Mesendoderm (in vitro differentiated cells): ENCODE data around the gene USH1C.

Experiments
- DNase-seq: peaks from one replicate; pipeline ENCODE4 v3.0.0; 2013
- H2AK5ac ChIP-seq: 2 replicates; pipeline ENCODE4 v1.6.1; 2013; ENCODE audit warnings: low read length, inconsistent platforms
- H2BK120ac ChIP-seq: 2 replicates; pipeline ENCODE4 v1.6.1; 2013; ENCODE audit warnings: low read depth, mild to moderate bottlenecking, low read length, moderate library complexity, mixed read lengths
- H2BK15ac ChIP-seq: replicated peaks from 2 replicates; pipeline ENCODE4 v1.6.1; 2013; ENCODE audit warnings: low read depth, mild to moderate bottlenecking, moderate library complexity
- H2BK5ac ChIP-seq: 2 replicates; pipeline ENCODE4 v1.6.1; 2013; ENCODE audit warnings: low read length, inconsistent platforms
- H3K18ac ChIP-seq: 2 replicates; pipeline ENCODE4 v1.6.1; 2013; ENCODE audit warnings: mild to moderate bottlenecking, low read length, mixed read lengths
- H3K23ac ChIP-seq: one replicate; pipeline ENCODE4 v1.6.1; 2013; ENCODE audit warnings: low read length
- H3K27ac ChIP-seq: 2 replicates; pipeline ENCODE4 v1.5.1; 2013; ENCODE audit warnings: low read depth, mild to moderate bottlenecking, inconsistent platforms, low read length, moderate library complexity
- H3K27me3 ChIP-seq: 2 replicates; pipeline ENCODE4 v1.6.1; 2013; ENCODE audit warnings: low read length, control low read depth, mild to moderate bottlenecking, inconsistent platforms; ENCODE audit not compliant: insufficient read depth, poor library complexity
- H3K36me3 ChIP-seq: 2 replicates; pipeline ENCODE4 v1.6.1; 2013; ENCODE audit warnings: low read length, inconsistent platforms; ENCODE audit not compliant: control insufficient read depth, insufficient read depth
- H3K4ac ChIP-seq: one replicate; pipeline ENCODE4 v1.6.1; 2013; ENCODE audit warnings: low read depth, mild to moderate bottlenecking, low read length, moderate library complexity
- H3K4me1 ChIP-seq: 2 replicates; pipeline ENCODE4 v1.6.1; 2013; ENCODE audit warnings: low read depth, low read length, inconsistent platforms; ENCODE audit not compliant: control insufficient read depth
- H3K4me2 ChIP-seq: 2 replicates; pipeline ENCODE4 v1.6.1; 2013; ENCODE audit warnings: low read length
- H3K4me3 ChIP-seq: 2 replicates; pipeline ENCODE4 v1.5.1; 2013; ENCODE audit warnings: mild to moderate bottlenecking, low read length
- H3K56ac ChIP-seq: one replicate; pipeline ENCODE4 v1.6.1; 2013; ENCODE audit warnings: low read length
- H3K79me1 ChIP-seq: 2 replicates; pipeline ENCODE4 v1.6.1; 2013; ENCODE audit warnings: low read length, inconsistent platforms
- H3K79me2 ChIP-seq: 2 replicates; pipeline ENCODE4 v1.6.1; 2013; ENCODE audit warnings: mild to moderate bottlenecking, low read length; ENCODE audit not compliant: control insufficient read depth, insufficient read depth
- H3K9ac ChIP-seq: 2 replicates; pipeline ENCODE4 v1.6.1; 2013; ENCODE audit warnings: low read length, inconsistent platforms
- H4K5ac ChIP-seq: one replicate; pipeline ENCODE4 v1.6.1; 2013; ENCODE audit warnings: low read length
- H4K8ac ChIP-seq: one replicate; pipeline ENCODE4 v1.6.1; 2013; ENCODE audit warnings: low read depth, mild to moderate bottlenecking, control low read depth, low read length, moderate library complexity
- WGBS: extraction: QIAGEN DNeasy Blood & Tissue Kit; methylation state at CpG from one replicate; pipeline ENCODE4 v1.1.7; 2013; ENCODE audit warnings: low lambda C conversion rate, missing lambda C conversion rate; ENCODE audit not compliant: insufficient coverage; ENCODE audit errors: extremely low coverage; 5-methylcytosine and 5-hydroxymethylcytosine counted together

Gene USH1C

GRCh38 chr11:17505146-17505545 lies 39.1 kb downstream of the USH1C start:
- Histone ChIP-seq H2BK120ac (no peak overlapping the region), H2AK5ac (no peak overlapping the region), H2BK15ac (no peak overlapping the region), H3K56ac (no peak overlapping the region), H3K4me2 (no peak overlapping the region), H3K23ac (no peak overlapping the region), H3K18ac (no peak overlapping the region), H3K9ac (no peak overlapping the region), H3K4ac (no peak overlapping the region), H4K8ac (no peak overlapping the region), H3K27me3 (no peaks in the 10 kb centered on the region), H3K36me3 (no peaks in the 10 kb centered on the region), H2BK5ac (no peak overlapping the region), H3K79me2 (no peaks in the 10 kb centered on the region), H3K4me1 (no peaks in the 10 kb centered on the region), H3K79me1 (no peaks in the 10 kb centered on the region), H4K5ac (no peak overlapping the region), H3K4me3 (no peak overlapping the region), H3K27ac (no peak overlapping the region)
- no peak for DNase-seq
- WGBS: no CpG with 5 or more reads among the region's 4 CpGs

- H3K79me2 ChIP-seq: no peaks in the 10 kb centered on the region
- H3K56ac ChIP-seq: no peak overlapping the region
- H3K36me3 ChIP-seq: no peaks in the 10 kb centered on the region
- H3K18ac ChIP-seq: no peak overlapping the region
- no peak overlapping the region for H3K4me2 ChIP-seq
- H3K79me1 ChIP-seq: no peaks in the 10 kb centered on the region
- no peak overlapping the region for H3K4me3 ChIP-seq
- H3K4ac ChIP-seq: no peak overlapping the region
- no CpG with 5 or more reads among the region's 9 CpGs for WGBS
- H2BK120ac ChIP-seq: no peak overlapping the region
- no peaks in the 10 kb centered on the region for H3K27me3 ChIP-seq
- DNase-seq: peak; percentile 67
- H3K9ac ChIP-seq: no peak overlapping the region
- no peak overlapping the region for H3K27ac ChIP-seq
- H4K8ac ChIP-seq: no peak overlapping the region
- no peak overlapping the region for H4K5ac ChIP-seq
- H2BK5ac ChIP-seq: no peak overlapping the region
- H2AK5ac ChIP-seq: no peak overlapping the region
- no peaks in the 10 kb centered on the region for H3K4me1 ChIP-seq
- no peak overlapping the region for H3K23ac ChIP-seq
- H2BK15ac ChIP-seq: no peak overlapping the region
Observed at GRCh38 chr11:17504330-17505107, 39.7 kb downstream of the USH1C start.

- Histone ChIP-seq H3K18ac (no peak overlapping the region), H3K56ac (no peak overlapping the region), H3K4ac (no peak overlapping the region), H3K23ac (no peak overlapping the region), H2BK120ac (no peak overlapping the region), H4K5ac (no peak overlapping the region), H3K4me2 (no peak overlapping the region), H3K9ac (no peak overlapping the region), H2AK5ac (no peak overlapping the region), H3K4me1 (no peaks in the 10 kb centered on the region), H4K8ac (no peak overlapping the region), H3K79me1 (no peaks in the 10 kb centered on the region), H3K36me3 (no peaks in the 10 kb centered on the region), H2BK5ac (no peak overlapping the region), H3K27me3 (no peaks in the 10 kb centered on the region), H3K27ac (no peak overlapping the region), H3K4me3 (no peak overlapping the region), H2BK15ac (no peak overlapping the region), H3K79me2 (no peaks in the 10 kb centered on the region)
- no CpG with 5 or more reads among the region's 4 CpGs for WGBS
- no peak for DNase-seq
Observed at GRCh38 chr11:17502630-17503029, 41.6 kb downstream of the USH1C start.

- no peak overlapping the region for H2BK15ac ChIP-seq
- H3K4me2 ChIP-seq: no peak overlapping the region
- H3K4me1 ChIP-seq: no peaks in the 10 kb centered on the region
- no peak overlapping the region for H3K23ac ChIP-seq
- no CpG with 5 or more reads among the region's 12 CpGs for WGBS
- no peak overlapping the region for H2BK5ac ChIP-seq
- H3K18ac ChIP-seq: no peak overlapping the region
- H3K79me2 ChIP-seq: no peaks in the 10 kb centered on the region
- H3K79me1 ChIP-seq: no peaks in the 10 kb centered on the region
- H2BK120ac ChIP-seq: no peak overlapping the region
- no peak overlapping the region for H4K5ac ChIP-seq
- H4K8ac ChIP-seq: no peak overlapping the region
- no peak for DNase-seq
- no peaks in the 10 kb centered on the region for H3K27me3 ChIP-seq
- no peaks in the 10 kb centered on the region for H3K36me3 ChIP-seq
- no peak overlapping the region for H2AK5ac ChIP-seq
- H3K9ac ChIP-seq: no peak overlapping the region
- H3K56ac ChIP-seq: no peak overlapping the region
- H3K27ac ChIP-seq: no peak overlapping the region
- no peak overlapping the region for H3K4ac ChIP-seq
- H3K4me3 ChIP-seq: no peak overlapping the region
Observed at GRCh38 chr11:17500673-17501072, 43.5 kb downstream of the USH1C start.

- H3K9ac ChIP-seq: no peak overlapping the region
- no peak overlapping the region for H3K4me2 ChIP-seq
- H3K18ac ChIP-seq: no peak overlapping the region
- no peak overlapping the region for H4K5ac ChIP-seq
- H3K56ac ChIP-seq: no peak overlapping the region
- no peak overlapping the region for H4K8ac ChIP-seq
- H3K4ac ChIP-seq: no peak overlapping the region
- no peak overlapping the region for H3K4me3 ChIP-seq
- H2BK5ac ChIP-seq: no peak overlapping the region
- no peaks in the 10 kb centered on the region for H3K79me2 ChIP-seq
- H3K27me3 ChIP-seq: no peaks in the 10 kb centered on the region
- H3K79me1 ChIP-seq: no peaks in the 10 kb centered on the region
- H3K36me3 ChIP-seq: no peaks in the 10 kb centered on the region
- H2BK120ac ChIP-seq: no peak overlapping the region
- H3K23ac ChIP-seq: no peak overlapping the region
- DNase-seq: peak; percentile 59
- no peak overlapping the region for H2AK5ac ChIP-seq
- no CpG with 5 or more reads among the region's 5 CpGs for WGBS
- H2BK15ac ChIP-seq: no peak overlapping the region
- H3K4me1 ChIP-seq: no peaks in the 10 kb centered on the region
- no peak overlapping the region for H3K27ac ChIP-seq
Observed at GRCh38 chr11:17498475-17498874, 45.7 kb downstream of the USH1C start.

- peak; percentile 72 for DNase-seq
- no peak overlapping the region for H3K18ac ChIP-seq
- no peaks in the 10 kb centered on the region for H3K36me3 ChIP-seq
- no peak overlapping the region for H2BK120ac ChIP-seq
- no peak overlapping the region for H2BK5ac ChIP-seq
- H3K79me1 ChIP-seq: no peaks in the 10 kb centered on the region
- no peak overlapping the region for H3K4ac ChIP-seq
- WGBS: no CpG with 5 or more reads among the region's 4 CpGs
- no peaks in the 10 kb centered on the region for H3K4me1 ChIP-seq
- no peak overlapping the region for H3K4me3 ChIP-seq
- H3K79me2 ChIP-seq: no peaks in the 10 kb centered on the region
- H3K27me3 ChIP-seq: no peaks in the 10 kb centered on the region
- no peak overlapping the region for H3K27ac ChIP-seq
- H2BK15ac ChIP-seq: no peak overlapping the region
- H3K4me2 ChIP-seq: no peak overlapping the region
- H4K5ac ChIP-seq: no peak overlapping the region
- no peak overlapping the region for H3K23ac ChIP-seq
- no peak overlapping the region for H2AK5ac ChIP-seq
- H3K9ac ChIP-seq: no peak overlapping the region
- no peak overlapping the region for H3K56ac ChIP-seq
- no peak overlapping the region for H4K8ac ChIP-seq
Observed at GRCh38 chr11:17498058-17498457, 46.2 kb downstream of the USH1C start.
